ENCODE measurements around the gene RSF1. TPM values are rescaled to one million over a fixed set of nuclear protein-coding genes. Genes with fewer than 3 reads are reported as not detected.

RSF1 gene
- total RNA-seq, 1 experiment from 2014 or later, result 83.0 TPM

DNA sequence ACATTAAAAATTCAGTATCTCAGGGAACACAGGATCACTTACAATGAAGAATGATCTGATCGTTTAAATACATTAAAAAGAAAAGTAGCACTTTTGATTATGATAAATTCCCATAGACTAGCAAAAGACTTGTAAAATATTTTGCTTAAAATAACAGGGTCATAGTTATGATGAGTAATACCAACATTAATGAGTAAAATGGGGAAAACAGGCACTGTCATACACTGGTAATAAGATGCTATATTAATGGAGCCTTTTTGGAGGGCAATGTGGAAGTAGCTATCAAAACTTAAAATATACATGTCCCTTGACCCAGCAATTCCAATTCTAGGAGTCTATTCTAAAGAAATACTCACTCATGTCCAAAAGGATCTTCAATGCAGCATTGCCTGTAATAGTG, 121.1 kb downstream of the RSF1 start:
- BruUV-seq (replicated peaks), result no TSS peak
- H3K27ac ChIP-seq (ENCODE audit: low read length), result no peak overlapping the region
- no peak for ATAC-seq
- ChIA-PET POLR2A (no interaction called here), CTCF (no interaction called here)
- no peak for TF ChIP-seq POLR2AphosphoS5 (IDR thresholded peaks at IDR 0.05; ENCODE audit: low read depth, low read length)
- TF ChIP-seq TCF7L2 (IDR thresholded peaks at IDR 0.05; ENCODE audit: low read depth, low read length), result no peak
- TF ChIP-seq, protein P1, sequence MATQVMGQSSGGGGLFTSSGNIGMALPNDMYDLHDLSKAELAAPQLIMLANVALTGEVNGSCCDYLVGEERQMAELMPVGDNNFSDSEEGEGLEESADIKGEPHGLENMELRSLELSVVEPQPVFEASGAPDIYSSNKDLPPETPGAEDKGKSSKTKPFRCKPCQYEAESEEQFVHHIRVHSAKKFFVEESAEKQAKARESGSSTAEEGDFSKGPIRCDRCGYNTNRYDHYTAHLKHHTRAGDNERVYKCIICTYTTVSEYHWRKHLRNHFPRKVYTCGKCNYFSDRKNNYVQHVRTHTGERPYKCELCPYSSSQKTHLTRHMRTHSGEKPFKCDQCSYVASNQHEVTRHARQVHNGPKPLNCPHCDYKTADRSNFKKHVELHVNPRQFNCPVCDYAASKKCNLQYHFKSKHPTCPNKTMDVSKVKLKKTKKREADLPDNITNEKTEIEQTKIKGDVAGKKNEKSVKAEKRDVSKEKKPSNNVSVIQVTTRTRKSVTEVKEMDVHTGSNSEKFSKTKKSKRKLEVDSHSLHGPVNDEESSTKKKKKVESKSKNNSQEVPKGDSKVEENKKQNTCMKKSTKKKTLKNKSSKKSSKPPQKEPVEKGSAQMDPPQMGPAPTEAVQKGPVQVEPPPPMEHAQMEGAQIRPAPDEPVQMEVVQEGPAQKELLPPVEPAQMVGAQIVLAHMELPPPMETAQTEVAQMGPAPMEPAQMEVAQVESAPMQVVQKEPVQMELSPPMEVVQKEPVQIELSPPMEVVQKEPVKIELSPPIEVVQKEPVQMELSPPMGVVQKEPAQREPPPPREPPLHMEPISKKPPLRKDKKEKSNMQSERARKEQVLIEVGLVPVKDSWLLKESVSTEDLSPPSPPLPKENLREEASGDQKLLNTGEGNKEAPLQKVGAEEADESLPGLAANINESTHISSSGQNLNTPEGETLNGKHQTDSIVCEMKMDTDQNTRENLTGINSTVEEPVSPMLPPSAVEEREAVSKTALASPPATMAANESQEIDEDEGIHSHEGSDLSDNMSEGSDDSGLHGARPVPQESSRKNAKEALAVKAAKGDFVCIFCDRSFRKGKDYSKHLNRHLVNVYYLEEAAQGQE (IDR thresholded peaks at IDR 0.05; ENCODE audit: insufficient read depth in 1 of 2, low read depth in 2 of 2, low read length in 1 of 2), result no peak
- TF ChIP-seq SIN3A (IDR thresholded peaks at IDR 0.05; ENCODE audit: borderline replicate concordance, insufficient read depth, low read depth, low read length), result no peak
- TF ChIP-seq, protein P2, sequence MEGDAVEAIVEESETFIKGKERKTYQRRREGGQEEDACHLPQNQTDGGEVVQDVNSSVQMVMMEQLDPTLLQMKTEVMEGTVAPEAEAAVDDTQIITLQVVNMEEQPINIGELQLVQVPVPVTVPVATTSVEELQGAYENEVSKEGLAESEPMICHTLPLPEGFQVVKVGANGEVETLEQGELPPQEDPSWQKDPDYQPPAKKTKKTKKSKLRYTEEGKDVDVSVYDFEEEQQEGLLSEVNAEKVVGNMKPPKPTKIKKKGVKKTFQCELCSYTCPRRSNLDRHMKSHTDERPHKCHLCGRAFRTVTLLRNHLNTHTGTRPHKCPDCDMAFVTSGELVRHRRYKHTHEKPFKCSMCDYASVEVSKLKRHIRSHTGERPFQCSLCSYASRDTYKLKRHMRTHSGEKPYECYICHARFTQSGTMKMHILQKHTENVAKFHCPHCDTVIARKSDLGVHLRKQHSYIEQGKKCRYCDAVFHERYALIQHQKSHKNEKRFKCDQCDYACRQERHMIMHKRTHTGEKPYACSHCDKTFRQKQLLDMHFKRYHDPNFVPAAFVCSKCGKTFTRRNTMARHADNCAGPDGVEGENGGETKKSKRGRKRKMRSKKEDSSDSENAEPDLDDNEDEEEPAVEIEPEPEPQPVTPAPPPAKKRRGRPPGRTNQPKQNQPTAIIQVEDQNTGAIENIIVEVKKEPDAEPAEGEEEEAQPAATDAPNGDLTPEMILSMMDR (IDR thresholded peaks at IDR 0.05), result no peak
- H3K36me3 ChIP-seq (ENCODE audit: control insufficient read depth, insufficient read depth, low read length), result peaks cover 28% of the 10 kb centered on the region
- in situ Hi-C loops (cut with HindIII; ENCODE audit: low pct_unique_long_range_greater_than_20kb, low sequenced_read_pairs), result no loop called here
- H3K27me3 ChIP-seq (ENCODE audit: control insufficient read depth, insufficient read depth, low read length), result no peaks in the 10 kb centered on the region
- H3K4me1 ChIP-seq (ENCODE audit: control insufficient read depth, insufficient read depth, low read length), result no peaks in the 10 kb centered on the region
- no peak for DNase-seq (ENCODE audit: low read depth, low spot score)
- intact Hi-C loops (cut with micrococcal nuclease; ENCODE audit: unreplicated experiment), result no loop called here
- H3K4me3 ChIP-seq (ENCODE audit: low read depth in 2 of 2, low read length in 2 of 2), result no peak overlapping the region
- no peaks in the 10 kb centered on the region for H3K9me3 ChIP-seq (ENCODE audit: control insufficient read depth, insufficient read depth, low read depth, low read length)

DNA sequence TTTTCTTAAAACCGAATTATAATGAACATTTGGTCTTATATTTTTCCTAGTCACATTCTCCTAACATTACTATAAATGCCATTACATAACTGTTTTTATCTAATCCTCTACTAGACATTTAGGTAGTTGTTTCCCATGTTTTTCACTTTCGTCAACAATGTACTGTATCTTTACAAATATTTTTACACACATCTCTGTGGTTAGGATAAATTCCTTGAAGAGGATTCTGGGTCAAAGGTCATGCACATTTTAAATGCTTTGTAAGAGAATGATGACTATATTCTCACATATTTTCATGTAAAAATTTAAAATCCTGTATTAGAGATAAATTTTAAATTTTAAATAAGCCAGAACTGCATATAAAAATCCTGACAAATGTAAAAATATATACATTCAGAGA, 121.6 kb downstream of the RSF1 start:
- no peak for ATAC-seq
- peaks cover 32% of the 10 kb centered on the region for H3K36me3 ChIP-seq (ENCODE audit: control insufficient read depth, insufficient read depth, low read length)
- intact Hi-C loops (cut with micrococcal nuclease; ENCODE audit: unreplicated experiment), result no loop called here
- no peaks in the 10 kb centered on the region for H3K27me3 ChIP-seq (ENCODE audit: control insufficient read depth, insufficient read depth, low read length)
- in situ Hi-C loops (cut with HindIII; ENCODE audit: low pct_unique_long_range_greater_than_20kb, low sequenced_read_pairs), result no loop called here
- no peaks in the 10 kb centered on the region for H3K4me1 ChIP-seq (ENCODE audit: control insufficient read depth, insufficient read depth, low read length)
- POLR2A ChIA-PET, result no interaction called here
- no TSS peak for BruUV-seq (replicated peaks)
- DNase-seq (ENCODE audit: low read depth, low spot score), result no peak
- H3K9me3 ChIP-seq (ENCODE audit: control insufficient read depth, insufficient read depth, low read depth, low read length), result no peaks in the 10 kb centered on the region
- no peak overlapping the region for H3K27ac ChIP-seq (ENCODE audit: low read length)
- CTCF ChIA-PET, result no interaction called here
- TF ChIP-seq POLR2AphosphoS5 (IDR thresholded peaks at IDR 0.05; ENCODE audit: low read depth, low read length) (no peak), SIN3A (IDR thresholded peaks at IDR 0.05; ENCODE audit: borderline replicate concordance, insufficient read depth, low read depth, low read length) (no peak), TCF7L2 (IDR thresholded peaks at IDR 0.05; ENCODE audit: low read depth, low read length) (no peak)
- TF ChIP-seq, protein P2 (IDR thresholded peaks at IDR 0.05), result no peak
- TF ChIP-seq, protein P1 (IDR thresholded peaks at IDR 0.05; ENCODE audit: insufficient read depth in 1 of 2, low read depth in 2 of 2, low read length in 1 of 2), result no peak
- H3K4me3 ChIP-seq (ENCODE audit: low read depth in 2 of 2, low read length in 2 of 2), result no peak overlapping the region

Measured in Panc1 (cell line).